ENCODE measurements around the gene WNT9A.

Gene WNT9A

GRCh38 chr1:227924833-227925574 is 22.7 kb downstream of the WNT9A start:
- no peak for DNase-seq (ENCODE audit: low read depth in 1 of 2, low spot score in 1 of 2)
- Histone ChIP-seq H3K27ac (replicated peaks) (no peak overlapping the region), H3K4me3 (replicated peaks; ENCODE audit: insufficient read depth, low read length) (no peak overlapping the region), H3K27me3 (ENCODE audit: insufficient read depth, poor library complexity, severe bottlenecking) (no peaks in the 10 kb centered on the region)
- TF ChIP-seq SPI1 (IDR thresholded peaks at IDR 0.05; ENCODE audit: borderline replicate concordance, low read depth) (no peak), POLR2AphosphoS5 (IDR thresholded peaks at IDR 0.05; ENCODE audit: low read depth) (no peak), CTCF (IDR thresholded peaks at IDR 0.05; ENCODE audit: insufficient read depth, low read length) (no peak), REST (IDR thresholded peaks at IDR 0.05; ENCODE audit: insufficient replicate concordance, low read depth) (no peak), GABPA (IDR thresholded peaks at IDR 0.05; ENCODE audit: low read depth) (no peak)

- DNase-seq (ENCODE audit: low read depth in 1 of 2, low spot score in 1 of 2) = no peak
- Histone ChIP-seq H3K27me3 (ENCODE audit: insufficient read depth, poor library complexity, severe bottlenecking) (no peaks in the 10 kb centered on the region), H3K27ac (replicated peaks) (no peak overlapping the region), H3K4me3 (replicated peaks; ENCODE audit: insufficient read depth, low read length) (no peak overlapping the region)
- TF ChIP-seq CTCF (IDR thresholded peaks at IDR 0.05; ENCODE audit: insufficient read depth, low read length) (no peak), POLR2AphosphoS5 (IDR thresholded peaks at IDR 0.05; ENCODE audit: low read depth) (no peak), REST (IDR thresholded peaks at IDR 0.05; ENCODE audit: insufficient replicate concordance, low read depth) (no peak), GABPA (IDR thresholded peaks at IDR 0.05; ENCODE audit: low read depth) (no peak), SPI1 (IDR thresholded peaks at IDR 0.05; ENCODE audit: borderline replicate concordance, low read depth) (no peak)
Measured at GRCh38 chr1:227924168-227924832, 23.4 kb downstream of the WNT9A start.

- Histone ChIP-seq H3K4me3 (replicated peaks; ENCODE audit: insufficient read depth, low read length) (no peak overlapping the region), H3K27me3 (ENCODE audit: insufficient read depth, poor library complexity, severe bottlenecking) (no peaks in the 10 kb centered on the region), H3K27ac (replicated peaks) (no peak overlapping the region)
- no peak for DNase-seq (ENCODE audit: low read depth in 1 of 2, low spot score in 1 of 2)
- no peak for TF ChIP-seq REST (IDR thresholded peaks at IDR 0.05; ENCODE audit: insufficient replicate concordance, low read depth)
- no peak for TF ChIP-seq CTCF (IDR thresholded peaks at IDR 0.05; ENCODE audit: insufficient read depth, low read length)
- TF ChIP-seq GABPA (IDR thresholded peaks at IDR 0.05; ENCODE audit: low read depth) = no peak
- no peak for TF ChIP-seq POLR2AphosphoS5 (IDR thresholded peaks at IDR 0.05; ENCODE audit: low read depth)
- no peak for TF ChIP-seq SPI1 (IDR thresholded peaks at IDR 0.05; ENCODE audit: borderline replicate concordance, low read depth)
Measured at GRCh38 chr1:227923353-227924167, 24.2 kb downstream of the WNT9A start.
